Liver (tissue), 9 donors: ENCODE measurements around the gene PTGIS. TPM values are rescaled to one million over a fixed set of nuclear protein-coding genes. Genes with fewer than 3 reads are reported as not detected.

Source experiments
- DNase-seq: peaks from one replicate; pipeline ENCODE4 v3.0.0-alpha.2; 2017; ENCODE audit warnings: low spot score
- H3K27ac ChIP-seq, 2 donors: one replicate each; pipeline ENCODE4 v1.7.0; 2013; ENCODE audit warnings: inconsistent platforms in 2 of 2, low read length in 2 of 2, control low read depth in 1 of 2, low read depth in 1 of 2, mild to moderate bottlenecking in 1 of 2
- H3K27me3 ChIP-seq, 4 donors: one replicate each; pipeline versions ENCODE4 v1.6.1 to v1.7.0; 2013; ENCODE audit warnings: low read length in 3 of 4, inconsistent platforms in 1 of 4, mild to moderate bottlenecking in 1 of 4, moderate library complexity in 1 of 4; ENCODE audit not compliant: control insufficient read depth in 4 of 4, insufficient read depth in 4 of 4
- H3K36me3 ChIP-seq, 4 donors: one replicate each; pipeline versions ENCODE4 v1.6.1 to v1.7.0; 2013; ENCODE audit warnings: low read length in 3 of 4, mild to moderate bottlenecking in 3 of 4, low read depth in 1 of 4, moderate library complexity in 1 of 4; ENCODE audit not compliant: control insufficient read depth in 4 of 4, insufficient read depth in 3 of 4
- H3K4me1 ChIP-seq, 4 donors: one replicate each; pipeline versions ENCODE4 v1.6.1 to v1.7.0; 2013; ENCODE audit warnings: low read length in 3 of 4, mild to moderate bottlenecking in 3 of 4, moderate library complexity in 1 of 4; ENCODE audit not compliant: control insufficient read depth in 4 of 4, insufficient read depth in 4 of 4
- H3K4me3 ChIP-seq, 3 donors: one replicate each; pipeline versions ENCODE4 v1.6.1 to v1.7.0; 2013; ENCODE audit warnings: low read length in 3 of 3, control low read depth in 1 of 3, low read depth in 1 of 3, mild to moderate bottlenecking in 1 of 3
- H3K9ac ChIP-seq, 2 donors: one replicate each; pipeline ENCODE4 v1.7.0; 2013; ENCODE audit warnings: low read length in 2 of 2, mild to moderate bottlenecking in 2 of 2, moderate library complexity in 2 of 2, control low read depth in 1 of 2, low read depth in 1 of 2
- H3K9me3 ChIP-seq, 4 donors: one replicate each; pipeline versions ENCODE4 v1.6.1 to v1.7.0; 2013; ENCODE audit warnings: low read length in 3 of 4; ENCODE audit not compliant: control insufficient read depth in 4 of 4
- ATF3 ChIP-seq: IDR thresholded peaks from 2 replicates; pipeline ENCODE4 v1.6.1; 2016; ENCODE audit warnings: antibody characterized with exemption
- CTCF ChIP-seq: fragments of 150-350 bp; IDR thresholded peaks from 2 replicates; pipeline ENCODE4 v1.5.1; 2017; ENCODE audit warnings: improper control_type of control experiment, low read depth, low read length; ENCODE audit not compliant: missing input control
- EGR1 ChIP-seq, 2 donors: IDR thresholded peaks; 2 replicates each; pipeline ENCODE4 v1.6.1; 2016 to 2018; ENCODE audit warnings: antibody characterized with exemption in 2 of 2, low read depth in 2 of 2
- FOXA1 ChIP-seq: IDR thresholded peaks from 2 replicates; pipeline ENCODE4 v1.6.1; 2016; ENCODE audit warnings: antibody characterized with exemption
- FOXA2 ChIP-seq: IDR thresholded peaks from 2 replicates; pipeline ENCODE4 v1.6.1; 2016; ENCODE audit warnings: antibody characterized with exemption
- GABPA ChIP-seq, 2 donors: IDR thresholded peaks in 1 of 2; conservative IDR thresholded peaks in 1 of 2; 2 replicates each; pipeline ENCODE4 v1.6.1; 2016; ENCODE audit warnings: antibody characterized with exemption in 2 of 2, mild to moderate bottlenecking in 1 of 2, moderate library complexity in 1 of 2
- HNF4A ChIP-seq, 2 donors: conservative IDR thresholded peaks; 2 replicates each; pipeline ENCODE4 v1.6.1; 2016; ENCODE audit warnings: antibody characterized with exemption in 2 of 2, mild to moderate bottlenecking in 2 of 2
- HNF4G ChIP-seq: IDR thresholded peaks from 2 replicates; pipeline ENCODE4 v1.6.1; 2016; ENCODE audit warnings: antibody characterized with exemption
- JUND ChIP-seq, 2 donors: IDR thresholded peaks; 2 replicates each; pipeline ENCODE4 v1.6.1; 2016; ENCODE audit warnings: antibody characterized with exemption in 2 of 2
- MAX ChIP-seq: IDR thresholded peaks from 2 replicates; pipeline ENCODE4 v1.6.1; 2016; ENCODE audit warnings: antibody characterized with exemption
- NR2F2 ChIP-seq: IDR thresholded peaks from 2 replicates; pipeline ENCODE4 v1.6.1; 2016; ENCODE audit warnings: antibody characterized with exemption
- RAD21 ChIP-seq, 2 donors: IDR thresholded peaks; 2 replicates each; pipeline ENCODE4 v1.6.1; 2016; ENCODE audit warnings: antibody characterized with exemption in 2 of 2, mild to moderate bottlenecking in 2 of 2
- REST ChIP-seq: IDR thresholded peaks from 2 replicates; pipeline ENCODE4 v1.6.1; 2016; ENCODE audit warnings: antibody characterized with exemption, mild to moderate bottlenecking
- RXRA ChIP-seq, 2 donors: IDR thresholded peaks; 2 replicates each; pipeline ENCODE4 v1.6.1; 2017 to 2018; ENCODE audit warnings: antibody characterized with exemption in 2 of 2, mild to moderate bottlenecking in 1 of 2
- SP1 ChIP-seq: IDR thresholded peaks from 2 replicates; pipeline ENCODE4 v1.6.1; 2018; ENCODE audit warnings: antibody characterized with exemption, mild to moderate bottlenecking
- TAF1 ChIP-seq: conservative IDR thresholded peaks from 2 replicates; pipeline ENCODE4 v1.6.1; 2016; ENCODE audit warnings: antibody characterized with exemption, mild to moderate bottlenecking
- YY1 ChIP-seq: IDR thresholded peaks from 2 replicates; pipeline ENCODE4 v1.6.1; 2016; ENCODE audit warnings: antibody characterized with exemption, mild to moderate bottlenecking
- ZBTB33 ChIP-seq: IDR thresholded peaks from 2 replicates; pipeline ENCODE4 v1.6.1; 2016; ENCODE audit warnings: antibody characterized with exemption
- WGBS: extraction: QIAGEN DNeasy Blood & Tissue Kit; methylation state at CpG from one replicate; pipeline ENCODE4 v1.1.7; 2013; 5-methylcytosine and 5-hydroxymethylcytosine counted together
- polyA plus RNA-seq, 2 donors: library from polyadenylated mRNA; stranded (reverse) in 1 of 2; unstranded in 1 of 2; fragments of 200-250 nt in 1 of 2; fragments of >200 nt in 1 of 2; fragmentation: Nextera tagmentation in 1 of 2; extraction: Ambion mirVana in 1 of 2; gene quantifications; one replicate each; pipeline versions ENCODE4 v1.2.1 to v1.2.3, GENCODE V29; 2013 to 2015
- total RNA-seq, 2 donors: library from RNA; depleted of rRNA; stranded (reverse); fragments of >200 nt; gene quantifications; one replicate each; pipeline ENCODE4 v1.2.3, GENCODE V29; 2014
- donor health status: healthy.
- donor health status: healthy.
- donor health status: healthy.
- donor health status: healthy.
- donor health status: healthy.

The PTGIS gene
- total and polyA plus RNA-seq, 4 donors: 2.2 to 6.3 (median 3.8) TPM

GRCh38 chr20:49470922-49471321, 97.0 kb downstream of the PTGIS start (continued):
- no peak for TF ChIP-seq REST
- TF ChIP-seq GABPA (IDR thresholded peaks at IDR 0.05 in 1 of 2, conservative IDR thresholded peaks at IDR 0.05 in 1 of 2): no peak
- no peak for TF ChIP-seq MAX
- TF ChIP-seq FOXA1: no peak
- TF ChIP-seq HNF4G: no peak
- TF ChIP-seq JUND (IDR thresholded peaks at IDR 0.05): no peak
- TF ChIP-seq RAD21 (IDR thresholded peaks at IDR 0.05): no peak

- WGBS: 91% methylated on average over 6 of the region's 6 CpGs
- Histone ChIP-seq H3K27me3 (no peaks in the 10 kb centered on the region), H3K36me3 (no peaks in the 10 kb centered on the region), H3K9me3 (no peaks in the 10 kb centered on the region), H3K4me3 (no peak overlapping the region), H3K9ac (no peak overlapping the region), H3K4me1 (peaks cover 0 to 2% (median 0%) of the 10 kb centered on the region in 4 donors), H3K27ac (no peak overlapping the region)
- no peak for DNase-seq
- TF ChIP-seq SP1 (no peak), ZBTB33 (no peak), HNF4A (conservative IDR thresholded peaks at IDR 0.05) (no peak), ATF3 (no peak), FOXA2 (no peak), CTCF (no peak), NR2F2 (no peak), TAF1 (no peak), EGR1 (IDR thresholded peaks at IDR 0.05; ENCODE audit: low read depth in 2 of 2) (no peak), RAD21 (IDR thresholded peaks at IDR 0.05) (no peak), HNF4G (no peak), RXRA (IDR thresholded peaks at IDR 0.05) (no peak), FOXA1 (no peak), JUND (IDR thresholded peaks at IDR 0.05) (no peak), MAX (no peak), YY1 (no peak)
Measured at GRCh38 chr20:49469060-49469459, 98.9 kb downstream of the PTGIS start.
